ENCODE results near the gene KCTD16.

Gene KCTD16

GRCh38 chr5:144189800-144190429, 19.2 kb downstream of the KCTD16 start:
- Mint-ChIP-seq H3K27me3 (no peaks in the 10 kb centered on the region), H3K9me3 (no peaks in the 10 kb centered on the region), H3K36me3 (ENCODE audit: low read depth) (no peaks in the 10 kb centered on the region), H3K4me1 (ENCODE audit: low read depth) (peaks cover 52% of the 10 kb centered on the region), H3K4me3 (peak overlapping the region; percentile 59), H3K27ac (peak overlapping the region; percentile 94)
- peak; percentile 70 for DNase-seq

GRCh38 chr5:144191531-144191930, 20.9 kb downstream of the KCTD16 start:
- H3K27ac Mint-ChIP-seq: no peak overlapping the region
- no peaks in the 10 kb centered on the region for H3K9me3 Mint-ChIP-seq
- no peaks in the 10 kb centered on the region for H3K36me3 Mint-ChIP-seq (ENCODE audit: low read depth)
- H3K27me3 Mint-ChIP-seq: no peaks in the 10 kb centered on the region
- H3K4me3 Mint-ChIP-seq: no peak overlapping the region
- no peak for DNase-seq
- H3K4me1 Mint-ChIP-seq (ENCODE audit: low read depth): peaks cover 38% of the 10 kb centered on the region

GRCh38 chr5:144191998-144192397, 21.3 kb downstream of the KCTD16 start:
- Mint-ChIP-seq H3K4me3 (no peak overlapping the region), H3K9me3 (no peaks in the 10 kb centered on the region), H3K27me3 (no peaks in the 10 kb centered on the region), H3K27ac (no peak overlapping the region), H3K4me1 (ENCODE audit: low read depth) (peaks cover 33% of the 10 kb centered on the region), H3K36me3 (ENCODE audit: low read depth) (no peaks in the 10 kb centered on the region)
- no peak for DNase-seq

GRCh38 chr5:144192661-144193060, 22.0 kb downstream of the KCTD16 start:
- Mint-ChIP-seq H3K27me3 (no peaks in the 10 kb centered on the region), H3K4me3 (no peak overlapping the region), H3K9me3 (no peaks in the 10 kb centered on the region), H3K36me3 (ENCODE audit: low read depth) (no peaks in the 10 kb centered on the region), H3K27ac (no peak overlapping the region), H3K4me1 (ENCODE audit: low read depth) (peaks cover 26% of the 10 kb centered on the region)
- DNase-seq: no peak

GRCh38 chr5:144194144-144194543, 23.5 kb downstream of the KCTD16 start:
- Mint-ChIP-seq H3K27me3 (peaks cover 1% of the 10 kb centered on the region), H3K27ac (no peak overlapping the region), H3K4me3 (no peak overlapping the region), H3K4me1 (ENCODE audit: low read depth) (peaks cover 12% of the 10 kb centered on the region), H3K36me3 (ENCODE audit: low read depth) (no peaks in the 10 kb centered on the region), H3K9me3 (no peaks in the 10 kb centered on the region)
- no peak for DNase-seq

- no peak for DNase-seq
- H3K9me3 Mint-ChIP-seq: no peaks in the 10 kb centered on the region
- H3K4me3 Mint-ChIP-seq: no peak overlapping the region
- no peaks in the 10 kb centered on the region for H3K4me1 Mint-ChIP-seq (ENCODE audit: low read depth)
- no peaks in the 10 kb centered on the region for H3K36me3 Mint-ChIP-seq (ENCODE audit: low read depth)
- H3K27me3 Mint-ChIP-seq: peaks cover 10% of the 10 kb centered on the region
- H3K27ac Mint-ChIP-seq: no peak overlapping the region
These were observed 24.8 kb downstream of the KCTD16 start for GRCh38 chr5:144195448-144195847.

- Mint-ChIP-seq H3K9me3 (no peaks in the 10 kb centered on the region), H3K27me3 (peaks cover 17% of the 10 kb centered on the region), H3K36me3 (ENCODE audit: low read depth) (no peaks in the 10 kb centered on the region), H3K4me1 (ENCODE audit: low read depth) (no peaks in the 10 kb centered on the region), H3K27ac (no peak overlapping the region), H3K4me3 (no peak overlapping the region)
- no peak for DNase-seq
These were observed 25.9 kb downstream of the KCTD16 start for GRCh38 chr5:144196612-144197011.

GRCh38 chr5:144198386-144198785, 27.7 kb downstream of the KCTD16 start:
- no peak for DNase-seq
- Mint-ChIP-seq H3K4me3 (no peak overlapping the region), H3K36me3 (ENCODE audit: low read depth) (no peaks in the 10 kb centered on the region), H3K9me3 (no peaks in the 10 kb centered on the region), H3K27ac (no peak overlapping the region), H3K27me3 (peaks cover 24% of the 10 kb centered on the region), H3K4me1 (ENCODE audit: low read depth) (peaks cover 6% of the 10 kb centered on the region)

GRCh38 chr5:144201588-144201987, 30.9 kb downstream of the KCTD16 start:
- Mint-ChIP-seq H3K36me3 (ENCODE audit: low read depth) (no peaks in the 10 kb centered on the region), H3K4me1 (ENCODE audit: low read depth) (peaks cover 9% of the 10 kb centered on the region), H3K4me3 (no peak overlapping the region), H3K27ac (no peak overlapping the region), H3K27me3 (peaks cover 50% of the 10 kb centered on the region), H3K9me3 (no peaks in the 10 kb centered on the region)
- DNase-seq: no peak

- DNase-seq: no peak
- Mint-ChIP-seq H3K4me1 (ENCODE audit: low read depth) (peaks cover 9% of the 10 kb centered on the region), H3K36me3 (ENCODE audit: low read depth) (no peaks in the 10 kb centered on the region), H3K27ac (no peak overlapping the region), H3K4me3 (no peak overlapping the region), H3K27me3 (peaks cover 55% of the 10 kb centered on the region), H3K9me3 (no peaks in the 10 kb centered on the region)
These were observed 31.4 kb downstream of the KCTD16 start for GRCh38 chr5:144202072-144202471.

GRCh38 chr5:144202726-144203125, 32.1 kb downstream of the KCTD16 start:
- Mint-ChIP-seq H3K27me3 (peaks cover 61% of the 10 kb centered on the region), H3K4me3 (no peak overlapping the region), H3K4me1 (ENCODE audit: low read depth) (peaks cover 9% of the 10 kb centered on the region), H3K9me3 (no peaks in the 10 kb centered on the region), H3K36me3 (ENCODE audit: low read depth) (no peaks in the 10 kb centered on the region), H3K27ac (no peak overlapping the region)
- no peak for DNase-seq

GRCh38 chr5:144203750-144204596, 33.3 kb downstream of the KCTD16 start:
- peaks cover 9% of the 10 kb centered on the region for H3K4me1 Mint-ChIP-seq (ENCODE audit: low read depth)
- H3K36me3 Mint-ChIP-seq (ENCODE audit: low read depth): no peaks in the 10 kb centered on the region
- no peak overlapping the region for H3K27ac Mint-ChIP-seq
- no peak overlapping the region for H3K4me3 Mint-ChIP-seq
- H3K27me3 Mint-ChIP-seq: peaks cover 72% of the 10 kb centered on the region
- no peak for DNase-seq
- no peaks in the 10 kb centered on the region for H3K9me3 Mint-ChIP-seq

- Mint-ChIP-seq H3K4me3 (no peak overlapping the region), H3K4me1 (ENCODE audit: low read depth) (peaks cover 9% of the 10 kb centered on the region), H3K36me3 (ENCODE audit: low read depth) (no peaks in the 10 kb centered on the region), H3K27ac (no peak overlapping the region), H3K9me3 (no peaks in the 10 kb centered on the region), H3K27me3 (peaks cover 72% of the 10 kb centered on the region)
- no peak for DNase-seq
These were observed 34.5 kb downstream of the KCTD16 start for GRCh38 chr5:144205141-144205551.

- H3K27me3 Mint-ChIP-seq: peaks cover 73% of the 10 kb centered on the region
These were observed 35.5 kb downstream of the KCTD16 start for GRCh38 chr5:144206141-144206540.

GRCh38 chr5:144207875-144208444, 37.3 kb downstream of the KCTD16 start:
- no peaks in the 10 kb centered on the region for H3K36me3 Mint-ChIP-seq (ENCODE audit: low read depth)
- peaks cover 69% of the 10 kb centered on the region for H3K27me3 Mint-ChIP-seq
- peaks cover 3% of the 10 kb centered on the region for H3K4me1 Mint-ChIP-seq (ENCODE audit: low read depth)

More at GRCh38 chr5:144206141-144206540, 35.5 kb downstream of the KCTD16 start:
- Mint-ChIP-seq H3K27ac (no peak overlapping the region), H3K9me3 (no peaks in the 10 kb centered on the region), H3K4me1 (ENCODE audit: low read depth) (peaks cover 9% of the 10 kb centered on the region), H3K36me3 (ENCODE audit: low read depth) (no peaks in the 10 kb centered on the region), H3K4me3 (no peak overlapping the region)
- DNase-seq: no peak

More at GRCh38 chr5:144207875-144208444, 37.3 kb downstream of the KCTD16 start:
- DNase-seq: no peak
- no peak overlapping the region for H3K27ac Mint-ChIP-seq
- no peak overlapping the region for H3K4me3 Mint-ChIP-seq
- no peaks in the 10 kb centered on the region for H3K9me3 Mint-ChIP-seq

Data from activated T-cell treated with anti-CD3 and anti-CD28 coated beads, Interleukin-2, amount 50 U/mL, for 24 hours (primary cell).